Mesenchymal stem cell (in vitro differentiated cells and primary cell): ENCODE results near the gene JOSD1.
"Not testable (repeated sequence)": the region's sequence is repeated elsewhere in the genome, so short reads cannot be mapped to it uniquely, and the experiment has no call there.

ENCODE experiments used
- DNase-seq: peaks from one replicate; pipeline ENCODE4 v3.0.0-alpha.2; 2013
- H2AFZ ChIP-seq: one replicate; pipeline ENCODE4 v1.6.1; 2013; ENCODE audit warnings: low read depth, mild to moderate bottlenecking, control low read depth, inconsistent platforms, low read length, moderate library complexity
- H2AK5ac ChIP-seq: 2 replicates; pipeline ENCODE4 v1.6.1; 2013; ENCODE audit warnings: low read length, moderate library complexity, mild to moderate bottlenecking, inconsistent platforms; ENCODE audit not compliant: severe bottlenecking
- H2BK120ac ChIP-seq: one replicate; pipeline ENCODE4 v1.6.1; 2013; ENCODE audit warnings: low read depth, mild to moderate bottlenecking, inconsistent platforms, low read length, moderate library complexity
- H2BK12ac ChIP-seq, 2 experiments: one replicate each; pipeline ENCODE4 v1.6.1; 2013; ENCODE audit warnings: inconsistent platforms in 2 of 2, low read length in 2 of 2, mild to moderate bottlenecking in 2 of 2, moderate library complexity in 2 of 2, control low read depth in 1 of 2
- H2BK15ac ChIP-seq: one replicate; pipeline ENCODE4 v1.6.1; 2013; ENCODE audit warnings: mild to moderate bottlenecking, low read depth, inconsistent platforms; ENCODE audit not compliant: poor library complexity, severe bottlenecking
- H2BK5ac ChIP-seq: 2 replicates; pipeline ENCODE4 v1.6.1; 2013; ENCODE audit warnings: low read depth, mild to moderate bottlenecking, low read length, control low read depth, inconsistent platforms; ENCODE audit not compliant: poor library complexity, severe bottlenecking
- H3K14ac ChIP-seq, 2 experiments: one replicate each; pipeline ENCODE4 v1.6.1; 2013; ENCODE audit warnings: inconsistent platforms in 2 of 2, low read length in 2 of 2, control low read depth in 1 of 2, mild to moderate bottlenecking in 1 of 2, moderate library complexity in 1 of 2
- H3K18ac ChIP-seq, 2 experiments: one replicate each; pipeline ENCODE4 v1.6.1; 2013; ENCODE audit warnings: inconsistent platforms in 2 of 2, low read length in 2 of 2, control low read depth in 1 of 2, low read depth in 1 of 2, mild to moderate bottlenecking in 1 of 2
- H3K23ac ChIP-seq, 2 experiments: one replicate each; pipeline ENCODE4 v1.6.1; 2013; ENCODE audit warnings: inconsistent platforms in 2 of 2, low read length in 2 of 2, mild to moderate bottlenecking in 2 of 2, moderate library complexity in 2 of 2, control low read depth in 1 of 2
- H3K27ac ChIP-seq: 2 replicates; pipeline ENCODE4 v1.5.1; 2013; ENCODE audit warnings: mild to moderate bottlenecking, moderate library complexity, low read length, control low read depth, inconsistent platforms; ENCODE audit not compliant: poor library complexity, severe bottlenecking
- H3K27me3 ChIP-seq, 2 experiments: 2 replicates each; pipeline versions ENCODE4 v1.6.1 to v1.7.0; 2013; ENCODE audit warnings: low read length in 2 of 2, mild to moderate bottlenecking in 2 of 2, moderate library complexity in 2 of 2, control low read depth in 1 of 2, inconsistent platforms in 1 of 2; ENCODE audit not compliant: control insufficient read depth in 1 of 2, insufficient read depth in 1 of 2
- H3K36me3 ChIP-seq, 2 experiments: 2 replicates each; pipeline versions ENCODE4 v1.6.1 to v1.7.0; 2013; ENCODE audit warnings: low read length in 2 of 2, control low read depth in 1 of 2, inconsistent platforms in 1 of 2, low read depth in 1 of 2, mild to moderate bottlenecking in 1 of 2; ENCODE audit not compliant: insufficient read depth in 2 of 2, control insufficient read depth in 1 of 2
- H3K4ac ChIP-seq, 2 experiments: one replicate each; pipeline ENCODE4 v1.6.1; 2013; ENCODE audit warnings: inconsistent platforms in 2 of 2, low read length in 2 of 2, mild to moderate bottlenecking in 2 of 2, moderate library complexity in 2 of 2, control low read depth in 1 of 2, low read depth in 1 of 2
- H3K4me1 ChIP-seq: 2 replicates; pipeline ENCODE4 v1.6.1; 2013; ENCODE audit warnings: low read depth, low read length, control low read depth; ENCODE audit not compliant: control insufficient read depth, insufficient read depth
- H3K4me2 ChIP-seq: 2 replicates; pipeline ENCODE4 v1.6.1; 2013; ENCODE audit warnings: low read length, mild to moderate bottlenecking, inconsistent platforms; ENCODE audit not compliant: poor library complexity, severe bottlenecking
- H3K4me3 ChIP-seq, 2 experiments: 2 replicates each; pipeline versions ENCODE4 v1.5.1 to v1.7.0; 2013; ENCODE audit warnings: low read length in 2 of 2, mild to moderate bottlenecking in 2 of 2, control low read depth in 1 of 2, low read depth in 1 of 2; ENCODE audit not compliant: insufficient read depth in 1 of 2
- H3K79me1 ChIP-seq: replicated peaks from 2 replicates; pipeline ENCODE4 v1.6.1; 2013; ENCODE audit warnings: mild to moderate bottlenecking, control low read depth, low read length, inconsistent platforms; ENCODE audit not compliant: poor library complexity, severe bottlenecking
- H3K9ac ChIP-seq: 2 replicates; pipeline ENCODE4 v1.7.0; 2013; ENCODE audit warnings: mild to moderate bottlenecking, low read length, moderate library complexity
- H3K9me3 ChIP-seq: 2 replicates; pipeline ENCODE4 v1.7.0; 2013; ENCODE audit warnings: mild to moderate bottlenecking, low read length; ENCODE audit not compliant: control insufficient read depth
- H4K8ac ChIP-seq: one replicate; pipeline ENCODE4 v1.6.1; 2013; ENCODE audit warnings: inconsistent platforms, mild to moderate bottlenecking, low read length, moderate library complexity
- H4K91ac ChIP-seq: one replicate; pipeline ENCODE4 v1.6.1; 2013; ENCODE audit warnings: mild to moderate bottlenecking, low read length, inconsistent platforms
- WGBS: methylation state at CpG from one replicate; pipeline ENCODE4 v1.1.7; 2013; ENCODE audit warnings: mixed read lengths; 5-methylcytosine and 5-hydroxymethylcytosine counted together

Gene JOSD1

DNA sequence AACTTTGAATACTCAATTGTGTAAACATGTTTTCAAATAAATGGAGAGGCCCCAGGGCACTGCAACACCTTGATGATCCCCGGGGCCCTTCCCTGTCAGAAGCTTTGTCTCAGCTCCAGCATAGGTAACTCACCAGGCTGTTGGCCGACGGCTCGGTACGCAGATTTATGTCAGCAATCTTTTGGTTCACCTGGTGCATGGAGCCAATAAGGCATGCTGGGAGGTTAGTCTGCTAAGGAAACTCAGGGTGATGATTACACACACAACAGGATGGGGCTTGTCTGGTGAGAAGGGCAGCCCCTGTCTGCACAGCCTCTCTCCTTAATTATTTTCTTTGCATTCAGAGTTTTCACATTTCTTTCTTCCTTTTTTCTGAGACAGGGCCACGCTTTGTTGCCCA, 55.3 kb downstream of the JOSD1 start:
- Histone ChIP-seq H4K8ac (no peak overlapping the region), H3K4me1 (no peaks in the 10 kb centered on the region), H3K14ac (no peak overlapping the region), H2AK5ac (no peak overlapping the region), H2AFZ (no peak overlapping the region), H2BK5ac (no peak overlapping the region), H2BK15ac (no peak overlapping the region), H3K23ac (no peak overlapping the region), H4K91ac (no peak overlapping the region), H3K79me1 (no peaks in the 10 kb centered on the region), H3K4ac (no peak overlapping the region), H2BK12ac (no peak overlapping the region), H3K9me3 (no peaks in the 10 kb centered on the region), H3K4me2 (no peak overlapping the region), H3K4me3 (no peak overlapping the region), H3K27ac (no peak overlapping the region), H3K18ac (no peak overlapping the region), H2BK120ac (no peak overlapping the region), H3K9ac (no peak overlapping the region), H3K27me3 (no peaks in the 10 kb centered on the region), H3K36me3 (peaks cover 3 to 4% of the 10 kb centered on the region in 2 experiments)
- DNase-seq: no peak
- WGBS: over 99% methylated on average over 6 of the region's 6 CpGs

DNA sequence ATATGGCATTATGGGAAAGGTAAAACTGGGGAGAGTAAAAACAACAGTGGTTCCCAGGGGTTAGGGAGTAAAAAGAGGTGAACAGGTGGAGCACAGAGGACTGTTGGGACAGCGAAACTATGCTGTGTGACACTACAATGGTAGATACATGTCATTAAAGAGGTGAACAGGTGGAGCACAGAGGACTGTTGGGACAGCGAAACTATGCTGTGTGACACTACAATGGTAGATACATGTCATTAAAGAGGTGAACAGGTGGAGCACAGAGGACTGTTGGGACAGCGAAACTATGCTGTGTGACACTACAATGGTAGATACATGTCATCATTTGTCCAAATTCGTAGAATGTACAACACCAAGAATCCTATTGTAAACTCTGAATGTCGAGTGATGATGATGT, 56.5 kb downstream of the JOSD1 start:
- H2BK12ac ChIP-seq, H3K27ac ChIP-seq, H2BK15ac ChIP-seq, H3K18ac ChIP-seq, H3K9ac ChIP-seq, H3K27me3 ChIP-seq, H3K4me1 ChIP-seq, H3K4me3 ChIP-seq, H3K4ac ChIP-seq, H4K8ac ChIP-seq, H3K79me1 ChIP-seq, H2AK5ac ChIP-seq, DNase-seq, H2BK120ac ChIP-seq, H3K14ac ChIP-seq, H3K36me3 ChIP-seq, H3K23ac ChIP-seq, H2AFZ ChIP-seq, H3K4me2 ChIP-seq, H4K91ac ChIP-seq, H2BK5ac ChIP-seq, H3K9me3 ChIP-seq: not testable (repeated sequence)
- WGBS: 94% methylated on average over 4 of the region's 5 CpGs

DNA sequence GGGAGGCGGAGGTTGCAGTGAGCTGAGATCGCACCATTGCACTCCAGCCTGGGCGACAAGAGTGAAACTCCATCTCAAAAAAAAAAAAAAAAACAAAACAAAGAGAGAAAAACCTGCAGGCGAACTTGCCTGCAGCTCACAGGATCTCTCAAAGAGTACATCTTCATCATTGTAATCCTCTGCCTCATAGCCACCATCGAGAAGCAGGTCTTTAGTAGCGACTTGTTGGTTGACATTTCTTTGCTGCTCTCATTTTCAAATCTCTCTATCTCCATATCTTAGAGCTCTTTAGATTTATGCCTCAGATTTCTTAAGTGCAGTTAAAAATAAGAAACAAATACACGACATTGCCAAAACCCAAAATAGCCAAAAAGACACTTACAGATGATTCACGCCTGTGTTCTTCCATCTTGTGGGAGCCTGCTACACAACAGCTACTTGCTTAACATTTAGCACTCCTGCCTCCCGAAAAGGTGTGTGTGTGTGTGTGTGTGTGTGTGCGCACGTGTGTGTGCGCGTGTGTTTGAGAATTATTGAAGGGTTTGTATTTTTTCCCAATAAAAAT, 59.2 kb downstream of the JOSD1 start:
- H3K18ac ChIP-seq: no peak overlapping the region
- H3K4me2 ChIP-seq: no peak overlapping the region
- H2BK120ac ChIP-seq: no peak overlapping the region
- no peaks in the 10 kb centered on the region for H3K27me3 ChIP-seq
- H4K91ac ChIP-seq: no peak overlapping the region
- no peak overlapping the region for H3K9ac ChIP-seq
- H3K4me1 ChIP-seq: peaks cover 5% of the 10 kb centered on the region
- no peak overlapping the region for H3K14ac ChIP-seq
- H2AFZ ChIP-seq: no peak overlapping the region
- no peak overlapping the region for H3K23ac ChIP-seq
- H3K36me3 ChIP-seq: peaks cover 6 to 12% of the 10 kb centered on the region in 2 experiments
- no peak overlapping the region for H2AK5ac ChIP-seq
- no peaks in the 10 kb centered on the region for H3K9me3 ChIP-seq
- no peak overlapping the region for H4K8ac ChIP-seq
- no peak overlapping the region for H3K4ac ChIP-seq
- no peak for DNase-seq
- 99% methylated on average over 7 of the region's 13 CpGs for WGBS
- H2BK5ac ChIP-seq: no peak overlapping the region
- no peak overlapping the region for H2BK12ac ChIP-seq
- H3K27ac ChIP-seq: no peak overlapping the region
- H3K4me3 ChIP-seq: no peak overlapping the region
- no peaks in the 10 kb centered on the region for H3K79me1 ChIP-seq
- H2BK15ac ChIP-seq: no peak overlapping the region

DNA sequence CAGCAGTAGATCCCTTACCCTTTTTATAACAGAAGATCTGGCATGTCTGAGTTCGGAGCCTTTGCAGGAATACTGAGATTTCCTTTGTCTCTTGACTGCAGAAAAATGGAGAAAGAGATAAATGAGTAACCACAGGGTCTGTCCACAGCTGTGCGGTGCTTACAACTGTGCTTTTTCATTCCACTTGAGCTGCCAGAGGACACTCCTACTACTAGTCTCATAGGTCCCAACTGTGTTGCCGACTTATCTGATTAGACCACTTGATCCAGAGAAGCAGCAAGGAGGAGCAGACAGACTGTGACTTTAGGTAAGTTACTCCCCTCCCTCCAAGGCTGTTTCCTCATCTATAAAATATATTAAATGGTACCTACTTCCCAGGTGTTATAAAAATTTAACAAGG, 62.0 kb downstream of the JOSD1 start:
- Histone ChIP-seq H3K79me1 (no peaks in the 10 kb centered on the region), H3K9ac (no peak overlapping the region), H3K14ac (no peak overlapping the region), H2BK5ac (no peak overlapping the region), H3K18ac (no peak overlapping the region), H3K27ac (peak overlapping the region; percentile 77), H3K23ac (no peak overlapping the region), H4K8ac (no peak overlapping the region), H3K27me3 (no peaks in the 10 kb centered on the region), H2BK120ac (no peak overlapping the region), H3K4me2 (peak overlapping the region; percentile 30), H2BK15ac (no peak overlapping the region), H3K4ac (no peak overlapping the region), H2AFZ (no peak overlapping the region), H2BK12ac (no peak overlapping the region), H3K4me3 (no peak overlapping the region), H3K36me3 (peaks cover 14 to 26% of the 10 kb centered on the region in 2 experiments), H2AK5ac (no peak overlapping the region), H3K4me1 (peaks cover 5% of the 10 kb centered on the region), H3K9me3 (no peaks in the 10 kb centered on the region), H4K91ac (no peak overlapping the region)
- WGBS: 56% methylated on average over 3 of the region's 3 CpGs
- peak; percentile 23 for DNase-seq
